GM21825 (cell line): ENCODE results near the gene PRKG1.
A peak's percentile ranks its signal among the peaks of the same experiment; 100 is the strongest.

Experiments used
- ATAC-seq: cut with Tn5 transposase; IDR thresholded peaks from one replicate; pipeline ENCODE4 v1.9.1; 2021; ENCODE audit warnings: mild to moderate bottlenecking, moderate library complexity; ENCODE audit not compliant: unreplicated experiment

The PRKG1 gene

DNA sequence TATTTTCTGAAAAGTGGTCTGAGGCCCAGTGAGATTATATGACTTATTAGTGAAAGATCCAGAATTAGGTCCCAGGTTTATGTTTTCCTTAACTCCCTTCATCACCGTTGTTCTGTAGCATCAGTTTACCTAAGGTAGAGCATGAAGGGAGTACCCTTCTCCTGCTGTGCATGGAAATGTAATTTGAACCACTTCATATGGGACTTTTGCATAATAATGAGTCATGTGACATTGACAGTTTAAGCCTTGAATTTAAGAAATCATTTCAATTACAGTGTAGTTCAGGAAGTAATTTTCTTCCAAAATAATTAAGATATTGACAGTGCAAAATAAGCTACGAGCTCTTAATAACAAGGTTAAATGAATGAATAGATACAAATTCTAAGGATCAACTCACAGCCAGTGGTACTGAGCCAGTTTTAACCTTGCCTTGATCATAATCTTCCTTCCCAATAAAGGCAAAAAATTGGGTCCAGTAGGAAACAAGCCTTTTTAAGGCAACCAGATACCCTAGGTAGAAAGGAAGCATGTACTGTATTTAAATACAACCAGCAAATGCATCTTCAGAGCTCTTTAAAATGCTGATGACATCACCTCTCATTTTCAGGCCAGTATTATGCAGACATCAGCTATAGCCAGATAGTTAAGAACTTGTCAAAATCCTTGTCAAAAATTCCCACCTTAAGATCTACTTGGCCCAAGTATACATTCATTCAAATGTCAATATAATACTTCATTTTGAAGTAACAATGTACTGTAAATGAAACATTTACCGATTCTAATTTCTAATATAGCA is 1191.0 kb downstream of the PRKG1 start:
- no peak for ATAC-seq

DNA sequence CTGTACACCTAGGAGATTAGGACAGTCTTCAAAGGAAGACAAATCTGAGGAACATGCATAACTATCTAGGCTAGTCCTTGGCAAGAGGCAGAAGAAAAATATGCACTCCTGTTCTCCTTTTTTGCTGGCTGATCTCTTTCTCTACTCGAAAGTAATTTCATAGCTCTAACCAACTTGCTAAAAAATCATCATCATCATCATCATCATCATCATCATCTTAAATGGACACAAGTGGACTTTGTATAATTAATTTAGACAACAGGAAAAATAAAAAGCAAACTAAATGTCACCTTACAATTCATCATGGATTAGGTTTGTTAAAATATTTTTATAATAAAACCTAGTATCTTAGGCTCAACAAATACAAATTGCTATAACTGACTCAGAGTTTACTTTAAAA is 1192.6 kb downstream of the PRKG1 start:
- ATAC-seq = no peak

DNA sequence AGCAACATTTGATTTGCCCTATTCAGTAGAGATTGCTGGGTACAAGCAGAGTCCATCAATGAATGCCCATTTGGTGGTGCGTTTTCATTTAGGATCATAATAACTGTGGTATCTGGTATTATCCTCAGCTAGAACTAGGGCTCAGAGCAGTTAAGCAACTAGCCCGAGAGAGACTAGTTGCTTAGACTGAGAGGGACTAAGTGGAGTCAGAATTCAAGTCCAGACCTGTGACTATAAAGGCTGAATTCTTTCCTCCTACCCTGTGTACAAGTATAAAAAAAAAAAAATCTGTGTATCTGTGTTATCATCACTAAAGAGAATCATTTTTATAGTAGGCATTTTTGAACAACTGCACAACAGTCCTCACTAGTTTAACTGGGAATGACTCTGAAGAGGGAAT is 1194.5 kb downstream of the PRKG1 start:
- ATAC-seq = no peak

DNA sequence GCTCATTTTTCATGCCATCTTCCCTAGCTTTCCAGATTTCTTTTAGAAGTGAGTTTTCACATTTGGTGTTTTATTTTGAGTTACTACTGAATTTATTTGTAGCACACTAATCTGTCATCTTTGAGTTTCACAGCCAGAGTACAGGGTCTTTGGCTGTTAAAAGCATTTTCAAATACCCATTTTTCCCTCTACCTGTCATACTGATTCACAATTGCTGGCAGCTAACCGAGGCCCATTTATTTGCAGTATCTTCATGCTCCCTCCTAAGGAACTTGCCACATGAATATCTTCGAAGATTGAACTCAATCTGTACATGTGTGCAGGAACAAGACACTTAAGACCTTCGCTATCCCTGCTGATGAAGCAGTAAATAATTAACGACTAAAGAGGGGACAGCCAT is 1194.9 kb downstream of the PRKG1 start:
- ATAC-seq = no peak

DNA sequence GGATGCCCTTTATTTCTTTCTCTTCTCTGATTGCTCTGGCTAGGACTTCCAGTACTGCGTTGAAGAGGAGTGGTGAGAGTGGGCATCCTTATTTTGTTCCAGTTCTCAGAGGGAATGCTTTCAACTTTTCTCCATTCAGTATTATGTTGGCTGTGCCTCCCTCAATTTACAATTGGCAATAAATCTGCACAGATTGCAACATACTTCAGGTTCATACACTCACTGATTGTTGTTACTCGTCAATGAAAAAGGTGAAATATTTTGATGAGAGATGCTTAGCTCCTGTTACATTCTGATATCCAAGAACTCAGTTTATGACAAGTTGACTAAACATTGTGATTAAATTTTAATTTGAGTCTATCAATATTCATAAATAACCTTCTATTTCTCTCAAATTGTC is 1201.9 kb downstream of the PRKG1 start:
- ATAC-seq = no peak

DNA sequence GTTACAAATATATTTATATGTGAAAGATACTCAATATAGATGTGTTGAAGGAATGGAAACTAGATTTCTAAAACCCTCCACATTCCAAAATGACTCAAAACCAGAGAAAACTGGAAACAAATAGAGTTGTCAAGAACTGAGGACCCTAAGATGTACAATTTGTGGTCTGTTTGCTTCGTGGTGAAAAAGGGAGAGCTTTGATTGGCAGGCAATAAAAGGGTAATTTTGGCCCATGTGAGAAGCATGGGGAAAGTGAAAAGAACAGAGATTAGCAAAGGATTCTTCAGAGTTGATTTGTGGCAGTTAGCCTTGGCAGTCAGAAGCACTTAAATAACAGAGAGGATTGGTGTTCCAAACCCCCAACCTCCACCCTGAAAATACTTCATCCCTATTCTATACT is 1202.7 kb downstream of the PRKG1 start:
- no peak for ATAC-seq

DNA sequence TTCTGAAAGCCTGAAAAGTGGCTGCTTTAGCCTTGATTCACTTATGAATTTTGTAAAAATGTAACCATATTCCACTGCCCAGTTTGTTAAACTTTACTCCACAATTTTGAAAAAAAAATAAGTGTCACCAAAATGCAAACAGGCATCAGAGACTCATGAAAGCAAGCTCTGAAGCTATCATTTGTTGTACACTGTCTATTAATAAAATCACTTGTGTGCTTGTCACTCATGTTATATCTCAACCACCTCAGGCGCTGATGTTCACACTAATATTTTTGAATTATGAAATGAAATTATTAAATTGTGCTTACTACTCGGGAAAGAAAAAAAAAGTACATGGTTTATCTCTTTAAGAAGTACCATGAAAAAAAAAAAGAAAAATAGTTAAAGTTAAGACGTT is 1205.3 kb downstream of the PRKG1 start:
- no peak for ATAC-seq

DNA sequence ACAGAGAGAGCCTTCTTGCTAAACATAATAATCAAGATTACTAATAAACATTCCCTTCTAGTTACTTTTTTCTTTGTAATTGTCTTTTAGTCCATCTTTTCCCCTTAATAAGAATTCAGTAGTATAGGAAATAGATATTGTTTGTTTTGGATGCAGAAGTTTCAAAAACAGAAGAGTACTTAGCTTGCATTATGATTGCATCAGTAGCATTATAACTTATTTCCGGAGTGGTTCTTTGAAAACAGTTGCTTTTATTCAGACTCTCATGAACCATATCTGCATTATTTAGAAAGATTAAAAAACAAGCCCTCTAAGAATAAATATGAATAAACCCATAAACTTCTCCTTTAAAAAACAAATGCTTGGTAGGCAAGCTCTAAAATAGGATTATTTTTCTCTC is 1205.8 kb downstream of the PRKG1 start:
- ATAC-seq = no peak

DNA sequence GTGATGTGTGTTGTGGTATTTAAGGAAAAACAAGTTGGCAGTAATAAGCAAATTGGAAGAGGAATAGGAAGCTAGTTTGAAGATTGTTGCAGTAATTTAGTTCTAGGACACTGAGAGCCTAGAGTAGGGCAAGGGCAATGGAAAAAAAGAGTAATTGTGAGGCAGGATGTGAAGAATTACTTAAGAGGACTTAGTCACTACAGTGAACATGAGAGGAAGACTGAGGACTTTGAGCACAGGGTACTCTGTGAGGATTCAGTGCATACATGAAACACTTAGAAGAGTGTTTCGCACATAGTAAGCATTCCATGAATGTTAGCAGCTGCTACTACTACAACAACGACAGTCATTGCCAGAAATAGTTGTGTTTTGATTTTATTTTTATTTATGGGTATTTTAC is 1208.9 kb downstream of the PRKG1 start:
- ATAC-seq = no peak

DNA sequence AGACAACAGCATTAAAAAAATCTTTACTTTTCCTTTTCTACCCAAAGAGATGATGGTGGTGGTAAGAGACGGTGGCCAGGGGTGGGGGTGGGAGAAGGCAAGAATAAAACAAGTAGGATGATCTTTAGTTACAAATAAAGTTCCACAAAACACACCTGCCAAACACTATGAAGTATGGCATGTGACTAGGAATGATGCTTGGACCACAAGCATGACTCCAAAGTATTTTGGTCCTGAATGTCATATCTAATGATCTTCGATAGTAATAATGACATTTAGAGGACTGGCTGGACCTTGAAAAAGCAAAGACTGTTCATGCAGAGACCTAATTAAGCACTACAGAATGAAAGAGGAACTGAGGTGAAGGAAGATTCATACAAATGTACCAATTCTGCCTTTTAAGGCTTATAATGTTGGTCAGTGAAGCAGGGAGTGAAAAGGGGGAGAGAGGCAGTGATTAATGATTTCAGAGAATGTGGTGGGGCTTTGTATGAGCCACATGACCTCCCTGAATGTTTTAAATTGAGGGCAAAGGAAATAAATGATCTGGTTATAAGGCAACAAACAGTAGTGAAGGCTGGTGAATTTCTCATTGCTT is 1210.2 kb downstream of the PRKG1 start:
- ATAC-seq = no peak

DNA sequence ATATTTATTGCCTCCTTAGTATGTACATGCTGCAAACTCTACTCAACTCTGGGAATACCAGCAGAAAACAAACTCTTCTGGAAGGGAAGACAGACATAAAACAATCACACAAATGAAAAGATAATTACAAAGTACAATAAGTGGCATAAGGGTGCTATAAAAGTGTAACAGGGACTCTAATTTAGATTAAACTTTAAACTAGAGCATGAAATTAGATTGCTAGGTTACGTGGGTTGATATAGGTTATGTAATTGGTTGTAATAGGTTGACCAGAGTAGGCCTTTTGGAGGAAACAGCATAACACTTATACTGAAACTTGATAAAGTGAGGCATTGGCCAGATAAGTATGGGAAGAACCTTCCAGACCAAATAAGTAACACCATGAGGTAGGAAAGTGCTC is 1213.6 kb downstream of the PRKG1 start:
- ATAC-seq = no peak

DNA sequence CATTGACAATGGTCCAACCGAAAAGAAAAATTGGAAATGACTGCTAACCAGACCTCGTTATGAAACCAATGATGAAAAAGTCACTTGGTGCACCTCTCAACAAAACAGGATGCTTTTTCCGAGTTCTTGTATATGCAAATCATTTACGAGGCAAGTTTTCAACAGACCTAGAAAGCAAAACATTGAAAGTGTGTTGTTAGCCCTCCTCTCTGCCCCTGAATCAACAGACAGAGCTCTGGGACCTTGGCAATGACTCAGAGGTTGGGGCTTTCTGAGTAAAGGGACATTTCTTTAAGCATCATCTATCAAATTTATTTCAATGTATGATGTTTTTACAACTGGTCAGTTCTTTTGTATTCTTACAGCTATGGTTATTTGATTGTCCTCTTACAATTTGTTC is 1223.5 kb downstream of the PRKG1 start:
- ATAC-seq = no peak

DNA sequence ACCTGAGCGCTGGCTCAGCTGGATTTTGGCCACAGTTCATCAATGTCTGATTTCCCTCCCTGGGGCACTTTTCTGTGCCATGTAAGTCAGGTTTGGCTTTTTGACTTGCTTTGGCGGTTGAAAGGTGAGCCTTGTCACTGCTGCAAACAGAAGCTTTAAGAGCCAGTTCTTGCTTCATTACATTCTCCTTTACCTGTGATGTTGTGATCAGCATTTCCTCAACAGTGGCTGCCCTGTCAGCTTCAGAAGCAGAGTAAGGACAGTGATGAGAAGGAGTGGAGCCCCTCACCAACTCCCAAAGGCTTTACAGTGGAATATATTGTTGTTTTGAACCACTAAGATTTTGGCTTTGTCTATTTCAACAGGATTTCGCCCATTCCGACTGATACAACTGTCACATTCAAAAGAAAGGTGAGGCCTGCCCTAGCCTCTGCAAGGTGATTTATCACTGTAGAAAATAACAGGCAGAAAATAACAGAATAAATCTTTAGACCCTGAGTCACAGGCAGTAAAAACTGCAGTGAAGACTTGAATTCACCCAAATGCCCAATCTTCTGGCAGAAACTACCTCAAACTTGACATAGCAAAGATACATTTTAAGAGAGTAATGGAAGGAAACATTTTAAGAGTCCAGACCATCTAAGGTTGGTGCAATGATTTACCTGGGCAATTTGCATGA is 1226.5 kb downstream of the PRKG1 start:
- no peak for ATAC-seq

DNA sequence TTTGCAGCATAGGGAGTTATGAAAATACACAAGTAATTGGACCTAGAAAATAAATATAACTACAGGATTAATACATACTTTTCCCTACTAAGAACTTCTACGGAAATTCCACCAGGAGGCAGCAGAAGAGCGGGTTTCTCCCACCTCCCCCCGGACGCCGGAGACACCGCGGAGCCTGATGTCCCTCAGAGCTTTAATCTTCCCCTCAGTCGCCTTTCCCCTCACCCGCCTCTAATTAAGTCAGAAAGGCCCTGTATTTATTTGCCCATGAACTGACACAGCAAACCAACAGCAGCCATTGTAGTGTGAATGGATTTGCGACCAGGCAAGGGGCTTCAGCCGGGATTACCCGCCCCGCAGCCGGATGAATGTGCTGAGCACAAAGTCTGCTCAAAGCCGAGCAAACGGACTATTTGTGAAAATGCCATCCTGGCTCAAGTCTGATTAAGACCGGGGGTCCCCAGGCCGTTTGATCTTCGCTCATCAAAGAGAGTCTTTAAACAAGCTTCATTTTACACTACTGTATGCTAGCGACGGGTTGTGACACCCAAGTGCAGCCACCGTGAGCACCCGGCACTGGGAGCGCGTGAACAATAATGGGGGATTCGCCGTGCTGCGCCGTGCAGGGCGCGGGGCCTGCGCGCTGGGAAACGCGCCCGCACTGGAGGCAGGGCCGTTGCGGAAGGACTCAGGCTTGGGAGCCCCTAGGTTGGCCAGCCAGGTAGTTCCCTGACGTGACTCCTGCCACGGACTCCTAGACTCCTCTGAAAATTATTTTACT is 1234.2 kb downstream of the PRKG1 start:
- peak; percentile 72 for ATAC-seq

DNA sequence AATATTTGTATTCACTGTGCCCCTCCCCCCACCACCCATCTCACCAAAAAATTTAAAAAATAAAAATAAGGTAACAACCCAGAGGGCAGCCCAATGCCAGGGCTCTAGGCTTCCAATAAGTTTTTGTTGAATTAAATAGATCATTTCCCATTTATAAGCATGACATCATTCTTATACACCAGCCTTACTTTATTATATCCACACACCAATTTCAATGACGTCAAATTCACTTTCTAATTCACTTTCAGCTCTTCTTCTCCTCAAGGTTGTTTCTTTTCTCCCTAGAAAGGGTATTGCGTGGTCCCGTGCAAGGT is 1238.6 kb downstream of the PRKG1 start:
- no peak for ATAC-seq

DNA sequence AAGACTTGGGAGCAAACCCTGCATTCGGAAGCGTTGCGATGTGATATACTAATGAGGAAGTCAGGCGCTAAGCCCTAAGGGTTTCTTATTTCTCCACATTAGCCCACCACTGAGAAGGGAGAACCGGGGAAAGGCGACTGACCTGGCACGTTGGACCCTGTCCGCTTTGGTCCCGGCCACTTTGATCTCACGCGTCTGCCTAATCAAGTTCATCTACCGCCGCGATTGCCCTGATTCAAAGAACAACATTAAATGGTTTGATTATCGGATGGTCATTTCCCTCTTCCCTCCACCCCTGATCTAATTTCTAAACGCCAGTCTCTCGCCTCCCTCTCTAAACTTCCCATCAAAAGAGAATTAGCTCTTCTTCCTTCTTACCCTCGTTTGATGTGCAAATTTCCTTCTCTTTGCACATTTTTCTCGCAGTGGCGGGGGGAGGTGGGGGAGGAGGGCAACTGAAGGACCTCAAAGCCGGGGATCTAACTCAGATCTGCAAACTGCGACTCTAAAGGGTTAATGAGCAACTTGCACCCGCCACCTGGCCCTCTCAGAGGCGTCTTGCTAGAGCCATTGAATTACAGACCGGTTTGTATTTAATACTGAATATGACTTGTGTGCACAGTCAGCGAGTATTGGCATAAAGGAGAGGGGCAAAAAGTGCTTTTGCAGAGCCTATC is 1239.1 kb downstream of the PRKG1 start:
- no peak for ATAC-seq

DNA sequence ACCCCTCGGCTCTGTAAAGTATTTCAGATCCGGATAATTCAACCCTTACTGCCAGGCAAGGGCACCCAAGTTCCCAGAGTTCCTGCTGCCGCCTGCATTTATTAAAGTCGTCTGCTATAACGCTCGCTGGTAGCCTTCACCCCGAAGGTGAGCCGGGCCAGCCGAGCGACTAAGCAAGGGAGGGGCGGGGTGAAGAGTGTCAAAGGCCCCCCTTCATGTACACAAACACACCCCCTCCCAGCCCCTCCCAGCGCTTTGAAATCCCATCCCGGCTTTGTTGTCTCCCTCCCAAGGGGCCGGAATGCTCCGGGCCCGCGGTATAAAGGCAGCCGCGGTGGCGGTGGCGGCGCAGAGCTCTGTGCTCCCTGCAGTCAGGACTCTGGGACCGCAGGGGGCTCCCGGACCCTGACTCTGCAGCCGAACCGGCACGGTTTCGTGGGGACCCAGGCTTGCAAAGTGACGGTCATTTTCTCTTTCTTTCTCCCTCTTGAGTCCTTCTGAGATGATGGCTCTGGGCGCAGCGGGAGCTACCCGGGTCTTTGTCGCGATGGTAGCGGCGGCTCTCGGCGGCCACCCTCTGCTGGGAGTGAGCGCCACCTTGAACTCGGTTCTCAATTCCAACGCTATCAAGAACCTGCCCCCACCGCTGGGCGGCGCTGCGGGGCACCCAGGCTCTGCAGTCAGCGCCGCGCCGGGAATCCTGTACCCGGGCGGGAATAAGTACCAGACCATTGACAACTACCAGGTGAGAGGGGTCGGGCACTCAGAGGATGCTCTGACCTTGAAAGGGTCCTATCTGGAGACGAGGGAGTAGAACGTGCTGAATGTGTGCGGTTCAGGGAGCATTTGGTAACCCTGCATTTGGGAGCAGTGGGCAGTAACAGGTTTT is 1239.9 kb downstream of the PRKG1 start, which contains the start of gene DKK1:
TSS of gene DKK1 (plus strand) at position 349 of the 889 bp plus-strand sequence. CDS start at position 503, 154 bp downstream.
- no peak for ATAC-seq

DNA sequence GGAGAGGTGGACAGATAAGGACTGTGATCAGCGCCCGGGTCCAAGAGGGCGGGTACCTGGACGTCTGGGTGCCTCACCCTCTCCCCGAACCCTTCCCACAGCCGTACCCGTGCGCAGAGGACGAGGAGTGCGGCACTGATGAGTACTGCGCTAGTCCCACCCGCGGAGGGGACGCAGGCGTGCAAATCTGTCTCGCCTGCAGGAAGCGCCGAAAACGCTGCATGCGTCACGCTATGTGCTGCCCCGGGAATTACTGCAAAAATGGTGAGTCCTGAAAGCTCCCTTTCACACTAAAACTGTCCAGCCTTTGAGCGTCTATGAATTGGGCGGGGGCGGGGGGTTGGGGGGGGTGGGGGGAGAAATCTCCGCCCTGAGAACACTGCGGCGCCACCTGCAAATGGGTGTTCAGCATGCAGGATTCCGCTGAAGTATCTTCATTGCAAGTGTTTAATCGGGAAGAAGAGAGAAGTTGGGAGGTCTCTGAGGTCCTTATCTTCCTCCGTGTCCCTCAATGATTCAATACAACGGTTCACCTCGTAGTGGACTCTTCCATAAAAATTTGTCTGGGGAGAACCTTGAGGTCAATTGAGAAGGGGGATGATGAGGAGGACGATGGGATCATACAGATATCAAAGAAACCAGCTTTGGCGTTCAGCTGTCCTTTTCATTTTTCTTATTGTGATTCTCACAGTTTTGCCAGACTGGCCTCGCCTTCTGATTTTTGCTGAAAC is 1240.7 kb downstream of the PRKG1 start:
- ATAC-seq = no peak

DNA sequence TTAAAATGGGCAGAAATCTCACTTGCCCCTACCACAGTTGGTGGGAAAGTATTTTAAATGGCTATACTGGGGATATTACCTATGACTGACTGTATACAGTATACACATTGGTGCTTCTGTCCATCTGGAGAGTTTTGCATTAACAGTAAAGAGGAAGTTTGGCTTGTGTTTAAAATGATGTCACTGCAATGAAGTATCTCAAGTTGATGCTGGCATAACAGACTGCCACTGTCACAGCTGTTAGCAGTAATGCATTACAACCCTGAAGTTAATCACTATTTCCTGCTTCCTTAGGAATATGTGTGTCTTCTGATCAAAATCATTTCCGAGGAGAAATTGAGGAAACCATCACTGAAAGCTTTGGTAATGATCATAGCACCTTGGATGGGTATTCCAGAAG is 1241.7 kb downstream of the PRKG1 start:
- ATAC-seq = no peak
